Measurements from ENCODE around the gene GNPTAB. TPM values are rescaled to one million over a fixed set of nuclear protein-coding genes. Genes with fewer than 3 reads are reported as not detected.

The GNPTAB gene
- total RNA-seq, 1 donor from 2014 or later = 26.5 TPM

GRCh38 chr12:101783150-101783549 lies 47.6 kb downstream of the GNPTAB start:
- no peak for DNase-seq (ENCODE audit: low read depth)
- H3K36me3 ChIP-seq (ENCODE audit: control insufficient read depth, insufficient read depth, low read length) = no peaks in the 10 kb centered on the region
- no peaks in the 10 kb centered on the region for H3K27me3 ChIP-seq (ENCODE audit: control insufficient read depth, insufficient read depth, low read length)
- no peak overlapping the region for H3K4me3 ChIP-seq (ENCODE audit: low read depth, low read length)
- TF ChIP-seq CTCF (IDR thresholded peaks at IDR 0.05; ENCODE audit: insufficient read depth, low read length, poor library complexity, severe bottlenecking) = no peak

DNA sequence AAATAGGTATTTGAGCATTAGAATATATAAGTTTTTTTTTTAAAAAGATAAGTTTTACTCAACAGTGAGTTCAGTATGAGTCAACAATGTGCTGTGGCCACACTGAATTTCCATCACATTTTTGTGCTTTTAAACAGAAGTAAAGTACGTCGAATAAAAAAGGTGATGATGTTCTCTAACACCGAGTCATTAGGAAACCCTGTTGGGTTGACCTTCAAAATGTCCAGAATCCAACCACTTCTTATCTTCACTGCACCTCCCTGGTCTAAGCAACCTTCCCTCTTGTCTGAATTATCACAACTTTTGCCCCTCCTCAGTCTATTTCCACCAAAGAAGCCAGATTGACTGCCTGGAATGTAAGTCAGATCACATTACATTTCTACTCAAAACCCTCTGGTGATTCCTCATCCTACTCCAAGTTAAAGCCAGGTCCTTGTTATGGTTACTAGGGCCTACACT lies 48.5 kb downstream of the GNPTAB start:
- DNase-seq (ENCODE audit: low read depth) = no peak
- no peaks in the 10 kb centered on the region for H3K27me3 ChIP-seq (ENCODE audit: control insufficient read depth, insufficient read depth, low read length)
- TF ChIP-seq CTCF (IDR thresholded peaks at IDR 0.05; ENCODE audit: insufficient read depth, low read length, poor library complexity, severe bottlenecking) = no peak
- no peak overlapping the region for H3K4me3 ChIP-seq (ENCODE audit: low read depth, low read length)
- H3K36me3 ChIP-seq (ENCODE audit: control insufficient read depth, insufficient read depth, low read length) = no peaks in the 10 kb centered on the region

GRCh38 chr12:101781834-101782233 lies 48.9 kb downstream of the GNPTAB start:
- H3K36me3 ChIP-seq (ENCODE audit: control insufficient read depth, insufficient read depth, low read length) = no peaks in the 10 kb centered on the region
- no peak for DNase-seq (ENCODE audit: low read depth)
- H3K27me3 ChIP-seq (ENCODE audit: control insufficient read depth, insufficient read depth, low read length) = no peaks in the 10 kb centered on the region
- no peak overlapping the region for H3K4me3 ChIP-seq (ENCODE audit: low read depth, low read length)
- TF ChIP-seq CTCF (IDR thresholded peaks at IDR 0.05; ENCODE audit: insufficient read depth, low read length, poor library complexity, severe bottlenecking) = no peak

- H3K27me3 ChIP-seq (ENCODE audit: control insufficient read depth, insufficient read depth, low read length) = no peaks in the 10 kb centered on the region
- no peak overlapping the region for H3K4me3 ChIP-seq (ENCODE audit: low read depth, low read length)
- DNase-seq (ENCODE audit: low read depth) = no peak
- no peaks in the 10 kb centered on the region for H3K36me3 ChIP-seq (ENCODE audit: control insufficient read depth, insufficient read depth, low read length)
- TF ChIP-seq CTCF (IDR thresholded peaks at IDR 0.05; ENCODE audit: insufficient read depth, low read length, poor library complexity, severe bottlenecking) = no peak
These were observed 50.2 kb downstream of the GNPTAB start for GRCh38 chr12:101780599-101780998.

DNA sequence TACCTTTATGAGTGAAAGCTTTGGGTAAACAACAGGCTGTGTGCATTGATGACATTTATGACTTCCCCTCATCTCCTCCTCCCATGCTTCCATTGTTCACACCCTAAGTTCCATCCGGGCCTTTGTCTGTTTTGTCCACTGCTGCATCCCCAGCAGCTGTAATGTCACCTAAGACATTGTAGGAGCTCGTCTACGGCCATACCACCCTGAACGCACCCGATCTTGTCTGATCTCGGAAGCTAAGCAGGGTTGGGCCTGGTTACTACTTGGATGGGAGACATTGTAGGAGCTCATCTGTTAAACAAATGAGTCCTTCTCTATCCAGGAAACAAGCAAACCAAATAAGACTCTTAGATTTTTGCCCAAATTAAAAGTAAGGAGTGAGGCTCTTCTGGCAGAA lies 51.1 kb downstream of the GNPTAB start:
- Histone ChIP-seq H3K27me3 (ENCODE audit: control insufficient read depth, insufficient read depth, low read length) (no peaks in the 10 kb centered on the region), H3K4me3 (ENCODE audit: low read depth, low read length) (no peak overlapping the region), H3K36me3 (ENCODE audit: control insufficient read depth, insufficient read depth, low read length) (no peaks in the 10 kb centered on the region)
- TF ChIP-seq CTCF (IDR thresholded peaks at IDR 0.05; ENCODE audit: insufficient read depth, low read length, poor library complexity, severe bottlenecking) = no peak
- DNase-seq (ENCODE audit: low read depth) = no peak

- Histone ChIP-seq H3K27me3 (ENCODE audit: control insufficient read depth, insufficient read depth, low read length) (no peaks in the 10 kb centered on the region), H3K4me3 (ENCODE audit: low read depth, low read length) (no peak overlapping the region), H3K36me3 (ENCODE audit: control insufficient read depth, insufficient read depth, low read length) (no peaks in the 10 kb centered on the region)
- DNase-seq (ENCODE audit: low read depth) = no peak
- TF ChIP-seq CTCF (IDR thresholded peaks at IDR 0.05; ENCODE audit: insufficient read depth, low read length, poor library complexity, severe bottlenecking) = no peak
These were observed 51.6 kb downstream of the GNPTAB start for GRCh38 chr12:101779200-101779599.
